HG03039 (cell line): ENCODE data around the gene ARX.

Source experiments
- ATAC-seq: cut with Tn5 transposase; IDR thresholded peaks from one replicate; pipeline ENCODE4 v1.9.1; 2021; ENCODE audit warnings: mild to moderate bottlenecking, moderate library complexity; ENCODE audit not compliant: unreplicated experiment

ARX gene

DNA sequence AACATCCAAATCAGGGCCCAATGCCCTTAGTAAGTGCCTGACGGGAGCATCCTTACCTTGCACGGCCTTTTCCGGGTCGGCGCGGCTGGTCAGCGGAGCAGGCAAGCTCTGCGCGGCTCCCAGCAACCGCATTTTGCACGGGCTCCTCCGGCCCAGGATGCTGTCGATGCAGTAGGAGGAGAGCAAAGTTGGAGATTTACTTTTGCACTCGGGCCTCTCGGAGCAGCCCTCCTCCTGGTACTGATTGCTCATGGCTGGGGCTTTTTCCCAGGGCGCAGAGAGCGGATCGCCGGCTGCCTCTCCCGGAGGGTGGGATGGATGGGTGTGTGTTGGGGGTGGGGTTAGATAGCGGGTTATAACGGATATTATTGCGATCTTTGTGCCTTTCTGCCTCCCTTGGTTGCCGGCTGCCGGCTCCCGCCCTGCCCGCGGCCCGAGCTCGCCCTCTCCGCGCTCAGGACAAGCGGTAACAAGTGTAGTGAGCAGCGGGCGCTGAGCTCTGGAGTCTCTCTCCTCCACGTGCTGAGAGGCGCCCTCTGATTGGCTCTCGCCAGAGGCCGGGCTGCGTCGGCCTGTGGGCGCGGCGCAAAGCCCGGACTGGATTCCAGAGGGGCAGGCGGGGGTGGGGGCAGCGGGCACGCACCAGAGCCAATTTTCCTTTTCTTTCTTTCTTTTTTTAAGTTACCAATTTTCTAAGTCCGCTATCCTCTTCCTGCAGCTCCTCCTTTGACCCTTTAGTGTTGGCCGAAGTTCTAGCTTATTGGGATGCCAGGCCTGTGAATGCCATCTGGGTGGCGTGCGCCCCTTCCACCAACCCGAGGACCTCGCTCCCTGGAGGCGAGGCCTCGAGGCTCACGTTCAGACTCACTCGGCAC, at the start of gene ARX:
Gene ARX, minus strand, starts transcription at position 480 of the 875 bp plus-strand sequence. Its CDS starts 228 bp downstream, at position 252.
- ATAC-seq, result peak; percentile 54

DNA sequence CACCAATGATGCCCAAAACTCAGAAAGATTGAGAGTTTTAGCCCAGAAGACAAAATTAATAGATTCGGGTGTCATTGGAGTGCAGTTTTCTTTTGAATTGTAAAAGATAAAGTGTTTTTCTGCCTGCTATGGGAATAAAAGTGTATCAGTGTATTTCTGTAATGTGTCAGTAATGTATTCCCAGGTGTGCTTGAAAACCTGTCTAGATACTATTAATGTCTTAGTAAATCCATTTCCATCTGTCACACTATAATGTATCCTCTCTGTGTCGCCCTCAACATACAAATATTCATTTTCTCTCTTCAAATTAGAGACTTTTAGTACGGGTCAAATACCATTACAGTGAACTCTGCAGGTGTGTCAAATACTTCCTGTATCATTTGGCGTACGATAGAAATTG, 43.5 kb upstream of the ARX start:
- no peak for ATAC-seq

DNA sequence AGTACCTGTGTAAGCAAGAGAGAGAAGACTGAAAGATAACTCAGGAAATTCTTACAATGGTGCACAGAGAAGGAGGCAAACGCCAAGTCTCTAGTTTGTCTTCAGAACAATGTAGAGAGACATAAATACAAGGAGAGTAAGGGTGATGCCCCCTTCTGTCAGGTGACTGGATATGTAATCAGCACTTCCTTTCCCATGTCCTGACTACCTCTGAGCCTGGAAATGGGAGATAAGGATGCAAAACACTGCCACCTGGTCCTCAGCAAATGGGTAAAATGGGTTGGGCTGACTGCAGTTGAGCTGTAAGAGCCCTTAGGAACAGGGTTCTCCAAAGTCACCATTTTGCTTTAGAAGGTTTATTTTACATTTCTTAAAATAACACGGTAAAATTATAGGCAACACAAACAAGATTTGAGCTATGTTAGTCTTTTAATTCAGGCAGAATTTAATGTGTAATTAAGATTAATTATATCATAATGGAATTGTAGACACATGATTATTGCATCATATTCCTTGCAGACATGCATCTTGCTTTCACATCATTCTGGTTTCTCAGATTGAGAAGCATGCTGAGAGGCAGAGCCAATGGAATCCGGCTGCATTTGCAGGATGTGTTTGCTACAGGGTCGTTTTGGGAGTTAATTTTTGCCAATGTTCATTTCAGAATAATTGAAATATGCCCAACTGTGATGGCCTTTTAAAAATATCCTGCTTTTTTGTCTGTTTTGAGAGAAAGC, 37.2 kb upstream of the ARX start:
- no peak for ATAC-seq

GRCh38 chrX:25049971-25050370, 34.2 kb upstream of the ARX start:
- ATAC-seq, result no peak

- no peak for ATAC-seq
These were observed 33.6 kb upstream of the ARX start for GRCh38 chrX:25049357-25049756.

GRCh38 chrX:25048178-25048577, 32.4 kb upstream of the ARX start:
- ATAC-seq, result no peak

- ATAC-seq, result no peak
These were observed 27.4 kb upstream of the ARX start for GRCh38 chrX:25043192-25043591.

DNA sequence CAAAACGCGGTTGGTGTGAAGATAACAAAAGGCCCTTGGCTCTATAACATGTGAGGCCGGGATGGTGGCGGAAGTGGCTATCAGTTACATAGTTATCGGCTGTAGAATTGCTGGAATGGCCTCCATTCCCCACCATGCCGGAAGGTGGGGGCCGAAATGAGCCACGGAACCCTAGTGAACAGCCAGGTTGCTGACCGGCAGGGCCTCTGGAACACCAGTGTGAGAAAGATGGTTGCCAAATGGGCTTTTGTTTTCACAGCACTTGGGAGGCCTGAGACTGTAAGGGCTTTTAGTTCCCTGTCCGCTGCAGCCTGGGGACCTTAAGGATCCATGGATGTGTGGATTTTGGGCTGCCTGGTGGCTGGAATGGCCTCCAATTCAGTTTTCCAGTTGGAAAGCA, 23.3 kb upstream of the ARX start:
- ATAC-seq, result no peak

- ATAC-seq, result no peak
These were observed 19.1 kb upstream of the ARX start for GRCh38 chrX:25034889-25035288.

DNA sequence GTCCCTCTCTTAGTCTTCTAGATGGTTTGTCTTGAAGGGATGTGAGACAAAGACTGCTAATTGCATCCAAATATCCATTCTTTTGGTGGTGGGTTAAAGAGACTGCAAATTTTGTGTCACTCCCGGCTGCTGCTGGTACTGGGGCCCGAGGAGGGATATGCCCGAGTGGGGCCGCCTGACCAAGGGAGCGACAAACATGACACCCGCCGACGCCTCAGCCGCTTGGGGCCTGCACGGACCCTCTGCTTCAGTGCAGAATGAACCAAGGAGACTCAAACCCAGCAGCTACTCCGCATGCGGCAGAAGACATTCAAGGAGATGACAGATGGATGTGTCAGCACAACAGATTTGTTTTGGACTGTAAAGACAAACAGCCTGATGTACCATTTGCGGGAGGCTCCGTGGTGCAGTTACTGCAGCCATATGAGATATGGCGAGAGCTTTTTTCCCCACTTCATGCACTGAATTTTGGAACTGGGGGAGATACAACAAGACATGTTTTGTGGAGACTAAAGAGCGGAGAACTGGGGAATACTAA, 13.6 kb upstream of the ARX start:
- ATAC-seq, result no peak

DNA sequence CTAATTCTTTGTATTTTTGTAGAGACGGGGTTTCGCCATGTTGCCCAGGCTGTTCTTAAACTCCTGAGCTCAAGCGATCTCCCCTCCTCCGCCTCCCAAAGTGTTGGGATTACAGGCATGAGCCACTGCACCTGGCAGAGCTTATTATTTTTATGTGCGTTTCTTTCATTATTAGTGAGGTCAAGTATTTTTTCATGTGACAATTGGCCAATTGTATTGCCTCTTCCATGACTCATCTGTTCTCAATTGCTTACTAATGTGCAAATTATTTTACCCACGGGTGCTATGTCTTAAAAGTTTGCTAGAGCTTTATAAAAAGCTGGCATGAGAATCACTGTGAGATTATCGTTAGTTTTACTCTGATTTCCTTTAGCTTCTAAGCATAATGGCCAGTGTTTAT, 13.0 kb upstream of the ARX start:
- ATAC-seq, result no peak

- no peak for ATAC-seq
These were observed 10.8 kb upstream of the ARX start for GRCh38 chrX:25026576-25026975.

- no peak for ATAC-seq
These were observed 9.8 kb upstream of the ARX start for GRCh38 chrX:25025615-25026014.

DNA sequence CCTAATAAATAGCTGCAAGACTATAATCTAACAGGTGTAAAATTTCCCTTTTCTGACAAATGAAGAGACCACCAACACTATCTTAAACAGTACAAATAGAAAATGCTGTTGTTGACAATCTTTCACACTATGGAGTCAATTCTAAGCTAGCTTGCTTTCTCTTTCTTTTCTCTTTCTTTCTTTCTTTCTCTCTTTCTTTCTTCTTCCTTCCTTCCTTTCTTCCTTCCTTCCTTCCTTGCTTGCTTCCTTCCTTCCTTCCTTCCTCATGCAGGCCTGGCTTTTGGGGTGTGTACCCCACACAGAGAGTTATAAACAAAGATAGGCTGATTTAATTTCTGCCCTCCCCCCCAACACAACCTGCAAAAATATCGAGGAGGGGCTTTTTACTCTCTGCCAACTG, 8.1 kb upstream of the ARX start:
- no peak for ATAC-seq

DNA sequence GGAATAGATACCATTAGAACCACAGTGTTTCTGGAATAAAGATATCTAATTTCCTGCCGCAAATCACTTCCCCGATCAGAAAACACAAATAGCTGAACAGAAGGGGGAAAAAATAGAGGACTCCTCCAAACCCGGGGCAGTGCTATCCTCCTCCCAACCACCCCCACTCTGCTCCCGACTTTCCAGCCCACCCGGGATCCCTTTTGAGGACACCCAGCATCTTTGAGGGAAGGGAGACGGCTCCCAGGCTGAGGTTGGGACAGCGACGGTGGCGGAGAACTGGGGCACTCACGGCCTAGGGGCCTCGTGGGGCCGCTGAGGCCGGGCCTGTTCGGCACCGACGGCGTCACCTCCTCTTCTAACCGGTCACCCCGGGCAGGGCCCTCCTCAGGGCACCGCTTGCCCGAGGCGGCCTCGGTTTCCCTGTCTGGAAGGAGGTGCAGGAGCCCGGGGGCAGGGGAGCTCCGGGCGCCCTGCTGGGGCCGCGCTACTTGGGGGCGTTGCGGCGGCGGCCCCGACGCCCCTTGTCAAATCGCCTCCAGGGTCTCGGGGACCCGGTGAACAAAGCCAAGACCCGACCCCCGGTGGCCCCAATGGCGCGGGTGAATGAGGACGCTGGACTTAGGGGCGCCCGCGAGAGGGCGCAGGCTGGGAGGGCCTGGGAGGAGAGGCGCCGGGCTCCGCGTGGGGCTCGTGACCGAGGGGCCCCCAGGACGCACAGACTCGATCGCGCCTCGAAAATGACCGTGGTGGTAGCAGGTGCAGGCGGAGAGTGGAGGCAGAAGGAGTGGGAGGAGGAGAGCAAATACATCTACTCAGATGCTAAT, 6.9 kb upstream of the ARX start:
- ATAC-seq, result no peak

DNA sequence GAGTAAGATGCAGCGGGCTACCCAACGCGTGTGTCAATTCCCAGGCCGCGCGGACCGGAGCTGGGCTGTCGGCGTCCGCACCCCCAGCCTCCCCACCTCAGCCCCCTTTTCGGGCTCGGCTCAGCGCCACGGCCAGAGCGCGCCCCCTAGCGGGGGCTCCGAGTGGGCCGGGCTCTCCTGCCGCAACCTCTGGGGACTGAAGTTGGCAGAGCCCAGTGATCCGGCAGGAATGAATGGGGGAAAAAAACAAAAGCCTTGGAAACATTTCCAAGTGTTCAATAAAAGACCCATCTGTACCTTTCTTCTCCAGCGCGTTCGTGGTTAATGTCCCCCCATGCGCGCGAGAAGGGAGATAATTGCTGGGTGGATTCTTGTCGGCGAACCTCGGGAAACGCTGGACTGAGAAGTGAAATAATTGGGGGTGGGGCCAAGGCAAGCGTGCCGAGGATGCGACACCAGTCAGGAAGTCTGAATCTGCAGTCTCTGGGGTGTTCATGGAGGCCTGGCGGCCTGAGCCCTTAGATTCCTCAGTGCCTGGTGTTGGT, 5.2 kb upstream of the ARX start:
- ATAC-seq, result peak; percentile 78

DNA sequence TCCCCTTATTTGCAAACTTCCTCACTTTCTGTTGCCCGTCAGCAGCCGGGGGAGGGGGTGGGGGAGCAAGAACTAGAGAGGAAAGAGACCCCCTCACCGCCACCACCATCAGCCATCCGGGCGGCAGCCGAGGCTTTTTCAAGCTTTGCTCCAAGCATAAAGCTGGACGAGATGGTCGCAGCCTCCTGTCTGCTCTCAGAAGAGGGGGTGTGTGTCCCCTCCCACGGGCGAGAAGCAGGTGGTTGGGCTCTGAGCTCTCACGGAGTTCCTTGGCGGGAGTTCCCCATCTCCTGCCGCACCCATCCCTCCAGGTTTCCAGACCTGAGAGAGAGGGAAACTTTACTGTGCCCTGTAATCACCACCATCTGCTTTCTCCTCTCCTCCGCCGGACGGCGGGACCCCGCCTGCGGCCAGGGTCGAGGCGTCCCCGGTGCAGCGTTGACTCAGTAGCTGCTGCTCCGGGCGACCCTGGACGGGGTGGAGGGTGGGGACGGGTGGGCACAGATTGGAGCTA, 4.7 kb upstream of the ARX start:
- no peak for ATAC-seq

GRCh38 chrX:25019707-25020390, 4.1 kb upstream of the ARX start:
- ATAC-seq, result no peak

DNA sequence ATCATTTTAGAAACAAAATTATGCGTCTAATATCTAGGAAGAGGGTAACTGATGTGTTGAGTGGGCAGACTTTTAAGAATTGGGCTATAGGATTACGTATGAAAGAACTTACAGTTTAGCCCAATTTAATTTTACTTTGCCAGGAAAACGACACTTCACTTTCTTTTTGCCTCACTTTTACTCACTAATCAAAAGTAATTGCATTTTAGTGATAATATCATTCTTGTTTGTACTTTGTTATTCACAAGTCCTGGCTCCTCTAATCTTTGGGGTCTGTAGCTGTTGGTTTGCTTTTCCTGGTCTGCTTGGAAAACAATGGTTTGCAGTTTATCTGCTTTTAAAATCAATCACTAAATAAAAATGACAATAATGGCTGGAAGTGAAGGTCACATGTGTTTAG, 2.9 kb upstream of the ARX start:
- ATAC-seq, result no peak

DNA sequence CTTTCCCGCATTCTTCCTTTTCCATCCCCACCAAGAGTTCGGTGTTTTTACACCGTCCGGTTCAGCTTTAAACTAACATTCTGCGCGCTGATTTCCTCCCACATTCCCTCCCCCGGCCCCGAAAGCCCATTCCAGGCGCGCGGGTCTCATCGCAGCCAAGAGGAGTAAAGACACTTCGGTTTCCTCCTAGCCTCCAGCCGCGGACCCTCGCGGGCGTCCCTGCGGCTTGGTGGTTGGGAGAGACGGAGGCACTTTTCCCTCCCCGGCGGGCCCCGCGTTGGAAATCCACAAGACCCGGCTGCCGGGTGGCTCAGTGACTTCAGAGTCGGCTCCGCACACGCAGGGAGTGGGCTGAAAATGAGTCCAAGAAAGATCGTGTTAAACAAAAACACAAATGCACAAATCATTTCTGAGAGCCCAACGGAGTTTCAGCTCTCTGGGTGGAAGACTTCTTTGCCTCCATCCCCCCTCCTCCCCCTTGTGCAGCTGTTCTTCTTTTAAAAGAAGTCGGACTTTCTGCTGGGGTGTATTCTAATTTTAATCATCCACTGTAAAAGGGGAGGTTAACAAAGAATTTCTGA, 2.0 kb upstream of the ARX start:
- no peak for ATAC-seq
